Right lobe of liver (tissue), 4 donors: ENCODE data around the gene PITX3.
"Not testable (repeated sequence)": the region's sequence is repeated elsewhere in the genome, so short reads cannot be mapped to it uniquely, and the experiment has no call there.

Experiments used
- POLR2A ChIP-seq: fragments of 450-650 bp; IDR thresholded peaks from one replicate; pipeline ENCODE4 v1.6.1; 2017; ENCODE audit warnings: antibody characterized with exemption, mild to moderate bottlenecking
- TF ChIP-seq, protein P1 (sequence below), 4 donors: fragments of 200-600 bp in 3 of 4; fragments of 450-650 bp in 1 of 4; IDR thresholded peaks; one replicate each; pipeline versions ENCODE4 v1.5.1 to v1.8.0; 2016 to 2022; ENCODE audit warnings: antibody characterized with exemption in 4 of 4, mild to moderate bottlenecking in 2 of 4
- donor health status: DM: no; HTN: no; CAD: no.
- donor health status: DM: no; HTN: no; CAD: no.
- donor health status: DM: no; HTN: yes; CAD: no.

DNA sequence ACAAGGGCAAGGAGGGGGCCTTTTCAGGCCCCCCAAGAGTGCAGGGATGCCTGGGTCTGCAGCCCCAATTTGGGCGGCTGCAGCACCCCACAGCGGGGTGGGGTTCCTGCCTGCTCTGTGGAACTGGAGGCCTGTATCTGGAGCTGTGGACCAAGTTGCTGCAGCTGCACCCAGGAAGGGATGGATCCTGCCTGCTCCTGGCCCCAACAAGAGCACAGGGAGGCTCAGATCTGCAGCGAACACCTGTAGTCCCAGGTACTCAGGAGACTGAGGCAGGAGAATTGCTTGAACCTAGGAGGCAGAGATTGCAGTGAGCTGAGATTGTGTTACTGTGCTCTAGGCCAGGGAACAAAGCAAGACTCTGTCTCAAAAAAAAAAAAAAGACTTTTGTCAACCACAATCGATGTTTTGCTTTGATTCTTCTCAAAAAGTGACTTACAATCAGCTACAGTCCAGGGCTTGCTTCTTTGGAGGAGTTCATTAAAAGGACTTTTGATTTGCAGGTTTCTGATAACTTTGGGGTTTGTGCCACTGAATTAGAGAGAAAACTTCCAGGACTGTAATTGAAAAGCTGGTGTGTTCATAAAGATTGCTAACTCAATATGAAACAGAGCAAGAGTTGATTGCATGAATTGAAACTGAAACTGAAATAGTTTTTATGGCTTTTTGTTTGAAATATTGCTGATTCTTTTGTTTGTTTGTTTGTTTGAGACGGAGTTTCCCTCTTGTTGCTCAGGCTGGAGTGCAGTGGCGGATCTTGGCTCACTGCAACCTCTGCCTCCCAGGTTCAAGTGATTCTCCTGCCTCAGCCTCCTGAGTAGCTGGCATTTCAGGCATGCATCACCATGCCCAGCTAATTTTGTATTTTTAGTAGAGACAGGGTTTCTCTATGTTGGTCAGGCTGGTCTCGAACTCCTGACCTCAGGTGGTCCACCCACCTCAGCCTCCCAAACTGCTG lies 52.1 kb downstream of the PITX3 start:
- TF ChIP-seq, protein P1, sequence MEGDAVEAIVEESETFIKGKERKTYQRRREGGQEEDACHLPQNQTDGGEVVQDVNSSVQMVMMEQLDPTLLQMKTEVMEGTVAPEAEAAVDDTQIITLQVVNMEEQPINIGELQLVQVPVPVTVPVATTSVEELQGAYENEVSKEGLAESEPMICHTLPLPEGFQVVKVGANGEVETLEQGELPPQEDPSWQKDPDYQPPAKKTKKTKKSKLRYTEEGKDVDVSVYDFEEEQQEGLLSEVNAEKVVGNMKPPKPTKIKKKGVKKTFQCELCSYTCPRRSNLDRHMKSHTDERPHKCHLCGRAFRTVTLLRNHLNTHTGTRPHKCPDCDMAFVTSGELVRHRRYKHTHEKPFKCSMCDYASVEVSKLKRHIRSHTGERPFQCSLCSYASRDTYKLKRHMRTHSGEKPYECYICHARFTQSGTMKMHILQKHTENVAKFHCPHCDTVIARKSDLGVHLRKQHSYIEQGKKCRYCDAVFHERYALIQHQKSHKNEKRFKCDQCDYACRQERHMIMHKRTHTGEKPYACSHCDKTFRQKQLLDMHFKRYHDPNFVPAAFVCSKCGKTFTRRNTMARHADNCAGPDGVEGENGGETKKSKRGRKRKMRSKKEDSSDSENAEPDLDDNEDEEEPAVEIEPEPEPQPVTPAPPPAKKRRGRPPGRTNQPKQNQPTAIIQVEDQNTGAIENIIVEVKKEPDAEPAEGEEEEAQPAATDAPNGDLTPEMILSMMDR (IDR thresholded peaks at IDR 0.05) = not testable (repeated sequence)
- not testable (repeated sequence) for TF ChIP-seq POLR2A
